Measurements from ENCODE around the gene MTG1.
"Not testable (repeated sequence)": the region's sequence is repeated elsewhere in the genome, so short reads cannot be mapped to it uniquely, and the experiment has no call there.

Gene MTG1

GRCh38 chr10:133378251-133379096, 15.5 kb upstream of the MTG1 start:
- DNase-seq (ENCODE audit: low read depth): no peak

DNA sequence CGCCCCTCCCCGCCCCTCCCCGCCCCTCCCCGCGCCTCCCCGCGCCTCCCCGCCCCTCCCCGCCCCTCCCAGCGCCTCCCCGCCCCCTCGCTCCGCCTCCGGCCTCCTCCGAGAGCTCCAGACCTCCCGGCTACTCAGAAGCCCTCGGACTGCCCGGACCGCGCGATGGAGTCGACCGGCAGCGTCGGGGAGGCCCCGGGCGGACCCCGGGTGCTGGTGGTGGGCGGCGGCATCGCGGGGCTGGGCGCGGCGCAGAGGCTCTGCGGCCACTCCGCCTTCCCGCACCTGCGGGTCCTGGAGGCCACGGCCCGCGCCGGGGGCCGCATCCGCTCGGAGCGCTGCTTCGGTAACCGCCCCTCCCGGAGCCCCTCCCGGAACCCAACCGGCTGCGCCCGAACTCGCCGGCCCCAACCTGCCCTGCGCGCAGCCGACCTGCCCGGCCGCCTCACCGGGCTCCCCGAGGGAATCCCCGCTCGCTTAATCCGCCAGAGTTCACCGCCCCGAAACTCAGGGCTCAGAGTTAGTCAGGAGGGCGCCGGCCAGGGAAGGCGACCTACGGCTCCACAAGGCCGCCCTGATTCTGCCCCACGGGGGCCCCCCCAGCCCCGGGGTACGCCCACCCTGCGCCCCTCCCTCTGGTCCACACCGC, 14.7 kb upstream of the MTG1 start, which contains the start of gene PAOX:
Gene PAOX, plus strand, starts transcription at position 111 of the 649 bp plus-strand sequence. Its CDS starts 55 bp downstream, at position 166.
- no peak for DNase-seq (ENCODE audit: low read depth)

- no peak for DNase-seq (ENCODE audit: low read depth)
Observed at GRCh38 chr10:133379801-133380666, 13.9 kb upstream of the MTG1 start.

DNA sequence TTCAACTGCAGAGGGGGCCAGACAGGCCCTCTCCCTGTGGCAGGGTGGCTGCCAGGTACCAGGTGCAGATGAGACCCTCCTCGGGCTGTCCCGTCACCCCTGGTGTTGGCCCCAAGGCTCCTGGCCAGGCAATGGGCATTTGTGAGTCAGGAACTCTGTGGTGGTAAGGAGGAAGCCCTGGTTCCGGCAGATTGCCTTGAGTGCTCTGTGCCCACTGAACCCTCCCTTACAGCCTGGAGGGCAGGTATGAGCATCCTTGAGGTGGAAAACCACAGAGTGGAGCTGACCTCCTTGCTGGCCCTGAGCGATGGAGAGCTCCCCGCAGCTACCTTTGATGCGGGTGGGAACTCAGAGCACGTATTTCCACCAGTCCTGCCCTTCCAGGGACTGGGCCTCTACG, 12.9 kb upstream of the MTG1 start:
- no peak for DNase-seq (ENCODE audit: low read depth)

- DNase-seq (ENCODE audit: low read depth): no peak
Observed at GRCh38 chr10:133383551-133383950, 10.4 kb upstream of the MTG1 start.

GRCh38 chr10:133384071-133384470, 9.9 kb upstream of the MTG1 start:
- DNase-seq (ENCODE audit: low read depth): no peak

DNA sequence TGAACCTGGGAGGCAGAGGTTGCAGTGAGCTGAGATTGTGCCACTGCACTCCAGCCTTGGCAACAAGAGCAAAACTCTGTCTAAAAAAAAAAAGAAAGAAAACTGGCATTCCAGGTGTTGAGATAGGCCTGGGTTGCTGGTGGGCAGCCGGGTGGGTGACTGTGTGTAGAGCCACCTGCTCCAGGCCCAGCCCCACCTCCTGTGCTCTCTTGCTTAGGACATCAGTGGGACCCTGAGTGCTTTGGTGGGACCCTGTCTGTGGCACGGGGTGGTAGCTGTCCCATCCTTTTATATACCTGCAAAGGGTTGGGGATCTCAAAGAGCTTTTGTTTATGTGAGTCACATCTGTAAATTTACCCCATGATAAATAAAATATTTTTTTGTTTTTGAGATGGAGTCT, 8.7 kb upstream of the MTG1 start:
- no peak for DNase-seq (ENCODE audit: low read depth)

GRCh38 chr10:133386951-133387350, 7.0 kb upstream of the MTG1 start:
- not testable (repeated sequence) for DNase-seq (ENCODE audit: low read depth)

DNA sequence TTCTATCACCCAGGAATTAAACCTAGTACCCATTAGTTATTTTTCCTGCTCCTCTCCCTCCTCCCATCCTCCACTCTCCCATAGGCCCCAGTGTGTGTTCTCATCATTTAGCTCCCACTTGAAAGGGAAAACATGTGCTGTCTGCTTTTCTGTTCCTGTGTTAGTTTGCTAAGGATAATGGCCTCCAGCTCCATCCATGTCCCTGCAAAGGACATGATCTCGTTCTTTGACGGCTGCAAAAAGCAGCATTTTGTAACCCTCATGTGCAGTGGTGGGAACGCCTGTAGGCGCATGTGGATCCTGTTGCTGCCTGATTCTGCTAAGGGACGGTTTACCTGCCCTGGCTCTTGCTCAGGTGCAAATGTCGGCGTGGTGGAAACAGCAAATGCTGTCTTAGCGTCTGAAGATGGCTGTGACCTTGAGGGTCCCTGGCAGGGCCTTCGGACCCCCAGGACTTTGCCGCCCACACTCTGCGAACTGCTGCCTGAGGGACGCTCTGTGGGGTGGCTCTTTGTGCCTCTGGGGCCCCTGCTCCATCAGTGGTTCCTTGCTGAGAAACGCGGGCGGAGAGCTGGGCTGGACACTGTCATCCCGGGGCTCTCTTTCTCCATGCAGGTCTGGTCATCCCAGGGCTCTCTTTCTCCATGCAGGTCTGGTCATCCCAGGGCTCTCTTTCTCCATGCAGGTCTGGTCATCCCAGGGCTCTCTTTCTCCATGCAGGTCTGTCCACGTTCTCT, 5.6 kb upstream of the MTG1 start:
- DNase-seq (ENCODE audit: low read depth): no peak

GRCh38 chr10:133388973-133389818, 4.8 kb upstream of the MTG1 start:
- DNase-seq (ENCODE audit: low read depth): no peak

- DNase-seq (ENCODE audit: low read depth): no peak
Observed at GRCh38 chr10:133390597-133391248, 3.2 kb upstream of the MTG1 start.

- no peak for DNase-seq (ENCODE audit: low read depth)
Observed at GRCh38 chr10:133391249-133391635, 2.7 kb upstream of the MTG1 start.

DNA sequence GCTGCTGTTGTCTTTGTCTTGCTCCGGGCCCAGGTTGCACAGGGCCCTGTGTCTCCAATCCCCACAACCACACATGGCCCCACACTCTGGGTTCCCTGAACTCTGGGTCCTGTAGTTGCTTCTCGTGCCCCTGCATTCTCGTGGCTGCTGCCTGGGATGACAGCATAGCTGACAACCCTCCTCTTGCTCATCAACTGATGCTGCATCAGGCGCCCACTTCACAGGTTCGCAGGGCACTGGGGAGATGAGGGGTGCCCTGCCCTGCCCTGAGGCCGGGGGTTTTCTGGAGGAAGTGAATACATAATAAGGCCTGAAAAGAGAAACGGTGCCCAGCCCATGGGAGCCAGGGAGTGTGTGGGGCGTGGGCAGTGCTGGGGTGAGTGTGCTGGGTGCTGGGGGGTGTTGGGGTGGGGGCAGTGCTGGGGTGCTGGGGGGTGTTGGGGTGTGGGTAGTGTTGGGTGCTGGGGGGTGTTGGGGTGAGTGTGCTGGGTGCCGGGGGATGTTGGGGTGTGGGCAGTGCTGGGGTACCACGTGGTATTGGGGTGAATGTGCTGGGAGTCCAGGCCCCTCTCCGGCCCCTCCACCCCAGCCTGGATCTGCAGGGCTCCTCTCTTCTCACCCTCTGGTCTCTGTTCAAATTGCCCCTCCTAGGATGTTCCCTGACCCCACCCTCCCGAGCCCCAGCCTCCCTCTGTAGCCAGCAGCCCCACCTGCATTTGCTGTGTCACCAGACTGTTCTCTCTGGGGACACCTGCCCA, 2.0 kb upstream of the MTG1 start:
- no peak for DNase-seq (ENCODE audit: low read depth)

GRCh38 chr10:133393401-133394063, 425 bp upstream of the MTG1 start:
- no peak for DNase-seq (ENCODE audit: low read depth)

DNA sequence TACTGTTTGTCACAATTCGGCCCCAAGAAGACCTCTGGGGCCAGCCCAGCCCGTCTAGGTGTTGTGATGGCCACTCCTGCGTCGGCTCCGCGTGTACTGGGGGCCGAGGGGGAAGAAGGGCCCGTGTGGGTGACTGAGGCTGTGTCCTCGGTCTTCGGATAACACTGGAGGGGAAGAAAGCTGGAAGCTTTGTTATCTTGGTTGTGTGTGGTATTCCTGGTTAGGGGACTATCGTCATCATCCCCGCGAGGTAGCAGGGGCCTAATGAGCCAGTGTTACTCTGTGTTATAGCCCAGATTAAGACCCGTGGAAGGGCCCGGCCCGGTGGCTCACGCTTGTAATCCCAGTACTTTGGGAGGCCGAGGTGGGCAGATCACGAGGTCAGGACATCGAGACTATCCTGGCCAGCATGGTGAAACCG, 854 bp downstream of the MTG1 start:
- DNase-seq (ENCODE audit: low read depth): no peak

DNA sequence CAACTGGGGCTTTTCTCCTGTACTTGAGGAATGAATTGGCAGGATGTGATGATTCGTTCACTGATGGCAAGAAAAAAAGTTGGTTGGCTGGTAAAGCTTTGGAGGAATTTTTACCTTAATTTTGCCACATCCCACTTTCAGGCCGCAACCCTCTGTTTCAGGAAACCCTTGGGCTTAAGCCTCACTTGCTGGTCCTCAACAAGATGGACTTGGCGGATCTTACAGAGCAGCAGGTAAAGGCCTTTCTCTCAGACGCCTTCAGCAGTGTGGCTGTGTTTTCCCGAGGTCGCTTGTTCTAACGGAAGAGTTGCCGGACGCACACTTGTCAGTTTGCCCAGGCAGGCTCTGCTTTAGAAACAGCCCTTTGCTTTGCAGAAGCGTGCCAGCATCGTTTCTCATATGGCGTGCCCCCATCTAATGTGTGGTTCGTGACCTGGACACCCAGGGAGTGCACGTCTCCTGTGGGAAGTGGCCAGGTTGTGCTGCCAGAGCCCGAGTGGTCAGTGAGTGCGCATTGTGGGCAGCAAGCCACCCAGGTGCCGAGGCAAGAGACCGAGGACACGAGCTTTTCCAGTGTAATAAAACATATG, 2.2 kb downstream of the MTG1 start:
- DNase-seq (ENCODE audit: low read depth): no peak

DNA sequence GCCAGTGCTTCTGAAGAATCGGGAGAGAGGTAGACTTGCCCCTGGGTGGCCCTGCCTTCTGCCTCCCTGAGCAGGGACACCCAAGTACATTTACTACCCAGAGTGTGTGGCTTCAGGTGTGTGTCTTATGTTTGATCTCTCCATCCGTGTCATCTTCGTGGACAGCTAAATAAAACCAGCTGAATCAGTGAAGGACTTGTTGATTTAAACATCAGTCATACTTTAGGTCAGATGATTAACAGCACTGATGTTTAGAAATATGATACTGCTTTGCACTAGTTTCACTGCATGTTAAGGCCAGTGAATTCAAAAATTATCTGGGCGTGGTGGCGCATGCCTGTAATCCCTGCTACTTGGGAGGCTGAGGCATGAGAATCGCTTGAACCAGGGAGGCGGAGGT, 4.0 kb downstream of the MTG1 start:
- DNase-seq (ENCODE audit: low read depth): no peak

DNA sequence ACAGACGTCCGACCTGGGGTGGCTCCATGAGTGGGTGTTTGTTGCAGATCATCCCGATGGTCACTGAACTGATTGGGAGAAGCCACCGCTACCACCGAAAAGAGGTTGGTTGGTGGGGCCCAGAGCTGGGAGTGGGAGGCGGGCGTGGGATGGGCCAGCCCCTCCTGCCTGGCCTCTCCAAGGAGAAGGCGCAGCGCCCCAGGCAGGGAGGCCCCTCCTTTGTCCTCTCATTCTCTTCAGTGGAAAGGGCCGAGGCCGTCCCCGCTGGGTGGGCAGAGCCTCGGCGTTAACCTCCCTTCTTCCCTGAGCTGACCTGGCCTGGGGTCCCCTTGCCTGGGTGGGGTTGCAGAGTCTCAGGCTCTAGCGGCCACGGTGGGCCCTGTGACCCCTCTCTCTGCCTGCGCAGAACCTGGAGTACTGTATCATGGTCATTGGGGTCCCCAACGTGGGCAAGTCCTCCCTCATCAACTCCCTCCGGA, 5.2 kb downstream of the MTG1 start:
- DNase-seq (ENCODE audit: low read depth): no peak

Measured in GM04504 (cell line).